Activated CD4-positive, alpha-beta T cell treated with anti-CD3 and anti-CD28 coated beads, Interleukin-2, amount 10 ng/mL, durations not matched to agents 24 days and 14 days (primary cell): Measurements from ENCODE around the gene MARCHF9. TPM values are rescaled to one million over a fixed set of nuclear protein-coding genes. Genes with fewer than 3 reads are reported as not detected.
"Not testable (repeated sequence)": the region's sequence is repeated elsewhere in the genome, so short reads cannot be mapped to it uniquely, and the experiment has no call there.

Source experiments
- DNase-seq: peaks from one replicate; pipeline ENCODE4 v3.0.0; 2022
- H3K27ac Mint-ChIP-seq: one replicate; pipeline ENCODE4 v1.8.0; 2022; ENCODE audit warnings: mild to moderate bottlenecking, mixed read lengths
- H3K27me3 Mint-ChIP-seq: one replicate; pipeline ENCODE4 v1.8.0; 2022; ENCODE audit warnings: mixed read lengths
- H3K36me3 Mint-ChIP-seq: one replicate; pipeline ENCODE4 v1.8.0; 2022; ENCODE audit warnings: low read depth, mild to moderate bottlenecking, mixed read lengths
- H3K4me1 Mint-ChIP-seq: one replicate; pipeline ENCODE4 v1.8.0; 2021; ENCODE audit warnings: mixed read lengths
- H3K4me3 Mint-ChIP-seq: one replicate; pipeline ENCODE4 v1.8.0; 2022; ENCODE audit warnings: mild to moderate bottlenecking, moderate library complexity, mixed read lengths
- H3K9me3 Mint-ChIP-seq: one replicate; pipeline ENCODE4 v1.8.0; 2021; ENCODE audit warnings: mixed read lengths
- intact Hi-C: fragments of 100-400 bp; cut with micrococcal nuclease; formaldehyde crosslinking; loops from one replicate; pipeline ENCODE4 v1.15.1; 2023
- total RNA-seq: library from RNA; stranded (reverse); gene quantifications from 2 replicates; pipeline ENCODE4 v1.2.3, GENCODE V29; 2022

Gene MARCHF9
- total RNA-seq, 1 donor from 2014 or later: 21.6 TPM

DNA sequence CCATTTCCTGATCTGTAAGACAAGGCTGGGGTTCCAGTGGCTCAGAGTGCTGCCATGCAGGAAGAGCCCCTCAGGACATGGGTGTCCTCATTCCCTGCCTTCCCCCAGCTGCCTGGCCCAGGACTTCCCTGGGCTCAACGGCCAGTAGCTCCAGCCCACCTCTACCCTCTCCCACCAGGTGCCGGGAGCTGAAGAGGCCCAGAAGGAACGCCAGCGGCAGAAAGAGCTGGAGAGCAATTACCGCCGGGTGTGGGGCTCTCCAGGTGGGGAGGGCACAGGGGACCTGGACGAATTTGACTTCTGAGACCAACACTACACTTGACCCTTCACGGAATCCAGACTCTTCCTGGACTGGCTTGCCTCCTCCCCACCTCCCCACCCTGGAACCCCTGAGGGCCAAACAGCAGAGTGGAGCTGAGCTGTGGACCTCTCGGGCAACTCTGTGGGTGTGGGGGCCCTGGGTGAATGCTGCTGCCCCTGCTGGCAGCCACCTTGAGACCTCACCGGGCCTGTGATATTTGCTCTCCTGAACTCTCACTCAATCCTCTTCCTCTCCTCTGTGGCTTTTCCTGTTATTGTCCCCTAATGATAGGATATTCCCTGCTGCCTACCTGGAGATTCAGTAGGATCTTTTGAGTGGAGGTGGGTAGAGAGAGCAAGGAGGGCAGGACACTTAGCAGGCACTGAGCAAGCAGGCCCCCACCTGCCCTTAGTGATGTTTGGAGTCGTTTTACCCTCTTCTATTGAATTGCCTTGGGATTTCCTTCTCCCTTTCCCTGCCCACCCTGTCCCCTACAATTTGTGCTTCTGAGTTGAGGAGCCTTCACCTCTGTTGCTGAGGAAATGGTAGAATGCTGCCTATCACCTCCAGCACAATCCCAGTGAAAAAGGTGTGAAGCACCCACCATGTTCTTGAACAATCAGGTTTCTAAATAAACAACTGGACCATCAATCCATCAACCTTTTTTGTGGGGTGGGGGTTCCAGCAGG is 34.0 kb upstream of the MARCHF9 start:
- H3K27me3 Mint-ChIP-seq: no peaks in the 10 kb centered on the region
- DNase-seq: no peak
- H3K36me3 Mint-ChIP-seq: peaks cover 43% of the 10 kb centered on the region
- no peak overlapping the region for H3K4me3 Mint-ChIP-seq
- H3K4me1 Mint-ChIP-seq: no peaks in the 10 kb centered on the region
- no peak overlapping the region for H3K27ac Mint-ChIP-seq
- H3K9me3 Mint-ChIP-seq: no peaks in the 10 kb centered on the region
- intact Hi-C loops: no loop called here

DNA sequence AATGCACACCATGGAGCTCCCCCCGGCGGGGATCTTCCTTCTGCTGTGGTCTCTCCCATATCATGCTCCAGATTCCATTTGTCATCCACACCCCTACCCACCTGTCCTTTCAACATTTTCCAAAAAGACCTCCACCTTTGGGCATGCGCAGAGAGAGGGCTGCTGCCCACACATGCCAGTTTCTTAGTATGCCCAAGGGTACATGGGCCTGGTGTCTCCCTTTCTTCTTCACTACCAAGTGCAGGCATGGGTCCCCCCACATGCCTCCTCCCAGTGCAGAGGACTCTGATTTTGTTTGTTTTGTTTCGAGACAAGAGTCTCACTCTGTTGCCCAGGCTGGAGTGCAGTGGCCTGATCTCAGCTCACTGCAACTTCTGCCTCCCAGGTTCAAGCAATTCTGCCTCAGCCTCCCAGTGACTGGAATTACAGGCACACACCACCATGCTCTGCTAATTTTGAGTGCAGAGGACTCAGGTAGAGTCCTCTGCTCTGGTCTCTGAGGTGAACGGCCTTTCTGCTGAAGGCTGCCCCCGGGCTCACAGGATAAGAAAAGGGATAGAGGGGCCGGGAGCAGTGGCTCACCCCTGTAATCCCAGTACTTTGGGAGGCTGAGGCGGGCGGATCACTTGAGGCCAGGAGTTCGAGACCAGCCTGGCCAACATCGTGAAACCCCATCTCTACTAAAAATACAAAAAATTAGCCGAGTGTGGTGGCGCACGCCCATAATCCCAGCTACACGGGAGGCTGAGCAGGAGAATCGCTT is 32.9 kb upstream of the MARCHF9 start:
- intact Hi-C loops, H3K27me3 Mint-ChIP-seq, H3K4me3 Mint-ChIP-seq, H3K9me3 Mint-ChIP-seq, DNase-seq, H3K4me1 Mint-ChIP-seq: not testable (repeated sequence)
- Mint-ChIP-seq H3K27ac (peak overlapping the region; percentile 10), H3K36me3 (peaks cover 43% of the 10 kb centered on the region)

DNA sequence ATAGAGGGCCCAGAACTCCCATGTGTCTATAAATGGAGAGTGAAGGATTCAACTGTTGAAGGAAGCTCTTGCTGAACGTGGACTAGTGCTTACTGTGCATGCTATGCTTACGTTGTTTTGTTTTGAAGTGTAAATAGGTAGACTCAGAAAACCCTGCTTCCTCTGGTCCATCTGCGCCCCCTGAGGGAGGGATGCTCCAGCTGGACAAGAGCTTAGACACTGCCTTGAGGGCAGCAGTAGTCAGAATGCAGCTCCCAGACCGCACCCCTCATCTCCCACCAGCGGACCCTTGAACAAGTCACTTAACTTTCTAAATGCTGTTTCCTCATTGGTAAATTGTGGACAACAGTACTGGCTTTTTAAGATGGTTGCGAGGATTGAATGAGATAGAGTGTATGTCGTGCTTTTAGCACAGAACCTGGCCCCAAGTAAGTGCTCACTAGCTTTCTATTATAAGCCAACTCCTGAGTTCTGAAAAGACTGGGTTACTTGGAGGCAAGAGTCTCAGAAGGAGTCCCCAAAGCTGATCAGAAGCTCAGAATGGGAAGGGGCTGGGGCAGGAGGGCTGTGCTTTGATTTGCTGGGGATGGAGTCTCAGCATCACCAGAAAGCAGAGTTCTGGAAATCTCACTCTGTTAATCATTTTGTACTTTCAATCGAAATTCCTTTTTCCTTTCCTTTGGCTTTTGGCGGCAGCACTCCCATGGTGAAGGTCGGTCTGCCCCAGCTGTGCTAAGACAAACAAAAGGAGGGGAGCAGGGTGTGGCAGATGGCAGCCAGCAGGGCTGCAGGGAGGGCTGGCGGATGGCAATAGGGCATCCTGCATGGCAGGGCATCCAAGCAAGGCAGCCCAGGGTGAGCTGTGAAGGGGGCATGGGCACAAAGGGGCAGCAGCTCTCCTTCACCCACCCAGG is 31.9 kb upstream of the MARCHF9 start:
- intact Hi-C loops: no loop called here
- Mint-ChIP-seq H3K9me3 (no peaks in the 10 kb centered on the region), H3K36me3 (peaks cover 43% of the 10 kb centered on the region), H3K27ac (no peak overlapping the region), H3K4me1 (no peaks in the 10 kb centered on the region), H3K4me3 (no peak overlapping the region), H3K27me3 (no peaks in the 10 kb centered on the region)
- no peak for DNase-seq

- intact Hi-C loops: no loop called here
- DNase-seq: no peak
- Mint-ChIP-seq H3K4me1 (no peaks in the 10 kb centered on the region), H3K27ac (peak overlapping the region; percentile 17), H3K36me3 (peaks cover 42% of the 10 kb centered on the region), H3K9me3 (no peaks in the 10 kb centered on the region), H3K27me3 (no peaks in the 10 kb centered on the region), H3K4me3 (no peak overlapping the region)
These were observed 31.3 kb upstream of the MARCHF9 start for GRCh38 chr12:57723630-57723962.

- intact Hi-C loops: no loop called here
- H3K27ac Mint-ChIP-seq: peak overlapping the region; percentile 51
- no peaks in the 10 kb centered on the region for H3K27me3 Mint-ChIP-seq
- H3K4me1 Mint-ChIP-seq: no peaks in the 10 kb centered on the region
- H3K36me3 Mint-ChIP-seq: peaks cover 39% of the 10 kb centered on the region
- no peak for DNase-seq
- no peaks in the 10 kb centered on the region for H3K9me3 Mint-ChIP-seq
- H3K4me3 Mint-ChIP-seq: no peak overlapping the region
These were observed 30.6 kb upstream of the MARCHF9 start for GRCh38 chr12:57724003-57724935.

GRCh38 chr12:57724936-57725740 is 29.8 kb upstream of the MARCHF9 start:
- Mint-ChIP-seq H3K4me3 (no peak overlapping the region), H3K9me3 (no peaks in the 10 kb centered on the region), H3K4me1 (no peaks in the 10 kb centered on the region), H3K27me3 (no peaks in the 10 kb centered on the region), H3K27ac (peak overlapping the region; percentile 51), H3K36me3 (peaks cover 39% of the 10 kb centered on the region)
- DNase-seq: no peak
- intact Hi-C loops: no loop called here

DNA sequence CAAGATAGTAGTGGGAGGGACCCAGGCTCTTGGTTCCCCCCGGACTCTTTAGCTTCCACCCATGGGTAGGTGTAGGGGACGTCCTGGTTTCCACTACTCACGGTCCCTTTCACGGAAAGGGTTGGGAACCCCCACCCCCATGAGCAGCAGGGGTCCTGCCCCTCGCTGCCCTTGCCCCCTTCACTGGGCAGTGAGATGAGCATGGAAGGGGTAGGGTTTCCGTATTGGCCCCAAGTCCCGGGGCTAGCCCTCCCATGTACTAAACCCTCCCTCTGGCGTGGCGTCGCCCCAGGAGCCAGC is 29.1 kb upstream of the MARCHF9 start:
- no peak overlapping the region for H3K4me3 Mint-ChIP-seq
- no peaks in the 10 kb centered on the region for H3K4me1 Mint-ChIP-seq
- DNase-seq: no peak
- no peak overlapping the region for H3K27ac Mint-ChIP-seq
- intact Hi-C loops: no loop called here
- H3K9me3 Mint-ChIP-seq: no peaks in the 10 kb centered on the region
- H3K27me3 Mint-ChIP-seq: no peaks in the 10 kb centered on the region
- H3K36me3 Mint-ChIP-seq: peaks cover 45% of the 10 kb centered on the region

GRCh38 chr12:57726151-57726883 is 28.6 kb upstream of the MARCHF9 start:
- DNase-seq: peak; percentile 71
- no peak overlapping the region for H3K27ac Mint-ChIP-seq
- peaks cover 46% of the 10 kb centered on the region for H3K36me3 Mint-ChIP-seq
- peak overlapping the region; percentile 55 for H3K4me3 Mint-ChIP-seq
- no peaks in the 10 kb centered on the region for H3K4me1 Mint-ChIP-seq
- intact Hi-C loops: no loop called here
- no peaks in the 10 kb centered on the region for H3K27me3 Mint-ChIP-seq
- H3K9me3 Mint-ChIP-seq: no peaks in the 10 kb centered on the region

GRCh38 chr12:57726884-57727757 is 27.8 kb upstream of the MARCHF9 start:
- DNase-seq: no peak
- Mint-ChIP-seq H3K9me3 (no peaks in the 10 kb centered on the region), H3K27ac (no peak overlapping the region), H3K4me1 (no peaks in the 10 kb centered on the region), H3K36me3 (peaks cover 46% of the 10 kb centered on the region), H3K4me3 (no peak overlapping the region), H3K27me3 (no peaks in the 10 kb centered on the region)
- intact Hi-C loops: no loop called here

DNA sequence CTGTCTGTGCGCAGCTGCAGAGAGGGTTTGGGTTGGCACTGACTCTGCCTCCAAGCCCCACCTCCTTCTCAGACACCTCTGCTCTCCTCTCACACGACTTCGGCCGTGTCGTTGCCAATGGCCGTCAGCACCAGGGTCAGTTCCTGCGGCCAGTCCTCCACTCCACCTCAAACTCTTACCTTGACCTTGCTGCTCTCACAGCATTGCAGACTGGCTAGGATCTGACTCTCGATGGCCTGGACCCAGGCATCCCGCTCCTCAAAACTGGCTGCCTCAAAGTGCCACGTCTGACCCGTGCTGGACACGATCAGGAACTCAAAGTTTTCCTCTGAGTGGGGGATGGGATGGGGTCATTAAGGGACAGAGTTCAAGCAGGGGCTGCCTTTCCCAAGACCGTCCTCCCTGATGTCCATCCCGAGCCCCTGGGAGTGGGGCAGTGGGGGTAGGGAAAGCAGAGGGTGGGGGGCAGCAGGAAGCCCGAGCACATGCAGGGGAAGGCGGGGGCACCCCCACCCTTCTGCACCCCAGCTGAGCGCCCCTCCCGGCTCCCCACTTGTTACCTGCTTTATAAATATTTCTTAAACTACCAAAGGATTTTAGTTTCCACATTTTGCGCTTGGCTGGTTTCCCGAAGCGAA is 27.0 kb upstream of the MARCHF9 start:
- intact Hi-C loops: no loop called here
- no peaks in the 10 kb centered on the region for H3K4me1 Mint-ChIP-seq
- H3K27me3 Mint-ChIP-seq: no peaks in the 10 kb centered on the region
- DNase-seq: no peak
- H3K27ac Mint-ChIP-seq: no peak overlapping the region
- no peak overlapping the region for H3K4me3 Mint-ChIP-seq
- no peaks in the 10 kb centered on the region for H3K9me3 Mint-ChIP-seq
- H3K36me3 Mint-ChIP-seq: peaks cover 52% of the 10 kb centered on the region

DNA sequence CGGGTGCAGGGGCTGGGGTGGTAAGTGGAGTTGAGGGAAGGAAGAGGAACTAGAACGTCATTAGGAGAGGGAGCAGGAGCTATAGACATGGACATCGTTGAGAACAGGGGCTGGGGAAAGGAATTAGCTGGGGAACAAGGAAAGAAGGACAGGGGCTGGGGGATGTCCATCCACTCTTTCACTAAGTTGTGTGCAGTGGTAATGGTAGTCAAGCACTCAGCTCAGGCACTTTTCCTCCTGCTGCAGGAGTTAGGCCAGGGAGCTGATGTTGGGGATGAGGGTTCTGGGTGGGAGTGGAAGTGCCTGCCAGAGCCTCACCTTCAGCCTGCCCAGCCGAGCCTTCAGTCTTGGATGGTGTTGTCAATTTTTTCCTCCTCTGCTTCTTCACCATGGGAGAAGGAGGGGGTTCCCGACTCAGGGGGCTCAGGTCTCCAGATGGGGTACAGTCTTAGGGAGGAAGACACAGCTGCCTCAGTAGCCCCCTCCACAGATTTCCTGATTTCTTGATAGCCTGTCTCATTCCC is 25.5 kb upstream of the MARCHF9 start:
- Mint-ChIP-seq H3K27ac (no peak overlapping the region), H3K36me3 (peaks cover 57% of the 10 kb centered on the region), H3K27me3 (no peaks in the 10 kb centered on the region), H3K4me1 (no peaks in the 10 kb centered on the region), H3K4me3 (no peak overlapping the region), H3K9me3 (no peaks in the 10 kb centered on the region)
- no peak for DNase-seq
- intact Hi-C loops: no loop called here
